HG03469 (cell line): ENCODE results near the gene CCND1.
"Not testable (repeated sequence)": the region's sequence is repeated elsewhere in the genome, so short reads cannot be mapped to it uniquely, and the experiment has no call there.

Experiments used
- ATAC-seq: cut with Tn5 transposase; IDR thresholded peaks from one replicate; pipeline ENCODE4 v1.9.1; 2021; ENCODE audit warnings: mild to moderate bottlenecking, moderate library complexity, moderate number of reproducible peaks; ENCODE audit not compliant: unreplicated experiment

The CCND1 gene

GRCh38 chr11:69617220-69617619 lies 23.7 kb upstream of the CCND1 start:
- no peak for ATAC-seq

- no peak for ATAC-seq
Measured at GRCh38 chr11:69617682-69618081, 23.3 kb upstream of the CCND1 start.

- ATAC-seq = no peak
Measured at GRCh38 chr11:69618237-69618636, 22.7 kb upstream of the CCND1 start.

GRCh38 chr11:69620683-69621290 lies 20.2 kb upstream of the CCND1 start:
- ATAC-seq = no peak

- ATAC-seq = not testable (repeated sequence)
Measured at GRCh38 chr11:69622097-69622681, 18.8 kb upstream of the CCND1 start.

- no peak for ATAC-seq
Measured at GRCh38 chr11:69624293-69624692, 16.7 kb upstream of the CCND1 start.

GRCh38 chr11:69625476-69625875 lies 15.5 kb upstream of the CCND1 start:
- no peak for ATAC-seq

GRCh38 chr11:69627551-69627950 lies 13.4 kb upstream of the CCND1 start:
- no peak for ATAC-seq

- no peak for ATAC-seq
Measured at GRCh38 chr11:69630017-69630416, 10.9 kb upstream of the CCND1 start.

GRCh38 chr11:69630424-69630823 lies 10.5 kb upstream of the CCND1 start:
- ATAC-seq = no peak

GRCh38 chr11:69632900-69633299 lies 8.1 kb upstream of the CCND1 start:
- no peak for ATAC-seq

GRCh38 chr11:69634069-69634468 lies 6.9 kb upstream of the CCND1 start:
- ATAC-seq = no peak

GRCh38 chr11:69634590-69634989 lies 6.4 kb upstream of the CCND1 start:
- ATAC-seq = no peak

GRCh38 chr11:69635195-69635594 lies 5.8 kb upstream of the CCND1 start:
- no peak for ATAC-seq

- ATAC-seq = no peak
Measured at GRCh38 chr11:69635804-69636511, 5.0 kb upstream of the CCND1 start.

GRCh38 chr11:69636512-69637197 lies 4.3 kb upstream of the CCND1 start:
- ATAC-seq = no peak

- no peak for ATAC-seq
Measured at GRCh38 chr11:69637198-69637940, 3.6 kb upstream of the CCND1 start.

GRCh38 chr11:69637941-69638871 lies 2.8 kb upstream of the CCND1 start:
- no peak for ATAC-seq

GRCh38 chr11:69638941-69639681 lies 1.8 kb upstream of the CCND1 start:
- no peak for ATAC-seq
